Measurements from ENCODE around the gene SPHK1.

Gene SPHK1

DNA sequence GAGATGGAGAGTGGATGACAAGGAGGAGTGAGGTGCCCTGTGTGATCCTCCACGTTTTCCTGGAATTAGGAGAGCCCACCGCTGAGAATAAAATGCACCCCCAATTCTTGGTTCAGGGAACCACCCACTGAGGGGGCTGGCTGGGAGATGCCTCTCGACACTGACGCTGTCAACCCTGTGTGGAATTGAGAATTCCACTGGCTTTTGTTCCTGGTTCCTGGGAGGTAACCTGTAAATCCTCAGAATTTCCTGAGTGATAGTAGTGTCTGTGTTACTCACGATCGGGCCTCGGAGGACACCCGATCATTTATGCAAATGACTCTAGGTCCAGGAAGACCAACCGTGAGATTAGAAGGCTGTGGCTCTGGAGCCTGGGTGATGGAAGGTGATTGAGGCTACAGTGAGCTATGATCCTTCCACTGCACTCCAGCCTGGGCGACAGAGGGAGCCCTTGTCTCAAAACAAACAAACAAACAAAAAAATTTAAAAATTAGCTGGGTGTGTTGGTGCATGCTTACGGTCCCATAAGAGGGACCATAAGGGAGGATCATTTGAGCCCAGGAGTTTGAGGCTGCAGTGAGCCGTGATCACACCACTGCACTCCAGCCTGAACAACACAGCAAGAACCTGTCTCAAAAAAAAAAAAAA is 19.0 kb upstream of the SPHK1 start:
- DNase-seq: no peak

DNA sequence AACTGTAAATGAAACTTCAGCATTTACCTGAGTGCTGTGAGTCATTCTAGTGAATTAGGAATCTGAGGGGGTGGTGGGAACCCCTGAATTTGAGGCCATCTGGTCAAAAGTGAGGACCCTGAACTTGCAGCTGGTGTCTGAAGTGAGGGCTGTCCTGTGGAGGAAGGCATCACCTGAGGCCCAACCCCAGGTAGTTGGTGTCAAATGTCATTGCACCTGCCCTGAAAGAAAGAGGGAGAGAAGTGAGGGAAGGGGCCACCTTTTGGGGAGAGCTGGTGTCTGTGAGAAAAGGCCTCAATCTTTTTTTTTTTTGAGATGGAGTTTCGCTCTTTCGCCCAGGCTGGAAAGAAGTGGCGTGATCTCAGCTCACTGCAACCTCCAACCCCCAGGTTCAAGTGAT is 18.2 kb upstream of the SPHK1 start:
- DNase-seq: no peak

DNA sequence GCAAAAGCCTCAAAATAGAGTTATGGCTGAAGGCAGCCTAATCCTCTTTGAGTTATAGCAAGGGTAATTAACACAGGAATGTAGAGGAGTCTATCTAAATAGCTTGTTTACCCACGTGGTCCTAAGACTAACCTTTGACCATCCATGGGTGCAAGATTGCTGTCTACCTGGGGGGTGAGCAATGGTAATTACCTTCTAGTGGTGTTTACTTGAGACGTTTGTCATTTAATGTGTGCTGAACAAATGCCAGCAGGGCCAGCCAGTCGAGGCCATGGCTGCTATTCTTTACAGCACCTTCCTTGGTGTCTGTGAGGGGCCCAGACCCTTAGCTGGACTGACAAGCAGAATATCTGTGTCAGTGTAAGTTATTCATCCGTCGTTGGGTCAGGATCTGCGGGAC is 16.8 kb upstream of the SPHK1 start:
- no peak for DNase-seq

DNA sequence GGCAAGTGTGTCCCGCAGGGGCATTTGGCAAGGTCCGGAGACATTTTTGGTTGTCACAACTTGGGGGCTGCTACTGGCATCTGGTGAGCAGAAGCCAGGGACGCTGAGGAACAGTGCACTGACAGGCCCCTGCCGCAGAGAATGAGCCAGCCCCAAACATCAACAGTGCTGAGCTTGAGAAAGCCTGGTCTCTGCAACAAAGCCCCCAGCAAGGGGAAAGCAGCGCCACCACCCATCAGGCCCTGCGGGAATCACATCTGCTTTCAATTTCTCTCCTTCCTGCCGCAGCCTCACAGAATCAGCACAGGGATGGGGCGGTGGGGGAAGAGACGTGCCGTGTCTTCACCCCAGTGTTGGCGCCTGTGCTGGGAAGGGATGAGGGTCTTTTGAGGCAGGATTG is 15.9 kb upstream of the SPHK1 start:
- DNase-seq: no peak

DNA sequence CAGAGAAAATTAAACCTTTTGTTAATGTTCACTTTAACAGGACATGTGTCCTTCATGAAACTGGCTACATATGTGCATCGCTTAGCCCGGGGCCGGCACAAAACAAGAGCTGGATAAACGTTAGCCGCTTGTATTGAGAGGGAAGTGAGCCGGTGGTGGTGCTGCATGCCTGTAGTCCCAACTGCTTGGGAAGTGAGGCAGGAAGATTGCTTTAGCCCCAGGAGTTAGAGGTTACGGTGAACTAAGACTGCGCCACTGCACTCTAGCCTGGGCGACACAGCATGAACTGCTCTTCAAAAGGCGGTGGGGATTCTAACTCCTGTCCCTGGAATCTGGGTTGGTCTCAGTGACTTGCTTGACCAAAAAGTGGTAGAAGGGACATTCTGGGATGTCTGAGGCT is 15.0 kb upstream of the SPHK1 start:
- no peak for DNase-seq

DNA sequence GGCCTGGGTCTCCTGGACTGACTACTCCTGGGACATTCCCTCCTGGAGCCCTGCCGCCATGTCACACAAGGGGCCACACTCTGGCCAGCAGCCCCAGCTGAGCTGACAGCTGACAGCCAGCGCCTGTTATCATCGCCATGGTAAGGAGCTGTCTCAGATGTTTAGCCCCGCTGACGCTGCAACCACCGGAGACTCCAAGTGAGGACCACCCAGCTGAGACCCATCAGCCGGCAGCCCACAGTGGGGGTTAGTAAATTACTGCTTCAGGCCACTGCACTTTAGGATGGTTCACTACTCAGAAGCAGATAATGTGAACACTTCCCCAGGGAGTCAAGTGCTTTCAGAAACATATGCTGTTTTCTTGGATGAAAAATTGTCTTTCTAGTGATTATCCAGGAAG is 14.6 kb upstream of the SPHK1 start:
- DNase-seq: no peak

DNA sequence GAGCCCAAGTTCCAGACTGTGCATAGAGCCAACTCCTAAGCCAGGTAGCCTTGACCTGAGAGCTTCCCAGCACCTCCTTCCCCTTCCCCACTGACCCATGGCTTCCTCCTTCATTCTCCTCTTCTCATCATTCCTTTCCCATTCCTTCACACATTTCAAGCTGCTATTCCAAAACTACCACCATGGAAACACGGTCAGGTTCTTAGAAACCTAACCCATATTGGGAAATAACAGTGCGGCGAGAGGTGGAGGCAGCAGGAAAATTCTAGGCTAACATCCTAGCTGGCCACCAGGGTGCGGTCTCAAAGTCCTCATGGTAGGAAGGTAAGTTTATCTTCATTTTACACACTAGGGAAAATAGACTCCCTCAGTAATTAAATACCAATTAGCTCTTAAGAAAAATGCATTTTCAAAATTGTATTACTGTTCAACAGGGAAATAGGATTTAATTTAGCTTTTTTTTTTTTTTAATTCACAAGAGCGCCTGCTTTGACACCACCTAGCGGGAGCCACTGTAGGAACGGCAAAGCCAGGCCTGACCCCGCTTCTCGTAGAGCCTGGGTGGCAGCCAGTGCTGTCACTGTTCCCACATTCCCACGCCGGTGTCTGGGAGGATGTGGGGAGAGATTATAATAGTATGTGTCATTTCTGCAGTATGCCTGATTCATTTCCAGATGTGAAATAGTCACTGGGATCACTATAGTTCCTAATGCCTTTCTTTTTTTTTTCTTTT is 14.0 kb upstream of the SPHK1 start:
- DNase-seq: no peak

DNA sequence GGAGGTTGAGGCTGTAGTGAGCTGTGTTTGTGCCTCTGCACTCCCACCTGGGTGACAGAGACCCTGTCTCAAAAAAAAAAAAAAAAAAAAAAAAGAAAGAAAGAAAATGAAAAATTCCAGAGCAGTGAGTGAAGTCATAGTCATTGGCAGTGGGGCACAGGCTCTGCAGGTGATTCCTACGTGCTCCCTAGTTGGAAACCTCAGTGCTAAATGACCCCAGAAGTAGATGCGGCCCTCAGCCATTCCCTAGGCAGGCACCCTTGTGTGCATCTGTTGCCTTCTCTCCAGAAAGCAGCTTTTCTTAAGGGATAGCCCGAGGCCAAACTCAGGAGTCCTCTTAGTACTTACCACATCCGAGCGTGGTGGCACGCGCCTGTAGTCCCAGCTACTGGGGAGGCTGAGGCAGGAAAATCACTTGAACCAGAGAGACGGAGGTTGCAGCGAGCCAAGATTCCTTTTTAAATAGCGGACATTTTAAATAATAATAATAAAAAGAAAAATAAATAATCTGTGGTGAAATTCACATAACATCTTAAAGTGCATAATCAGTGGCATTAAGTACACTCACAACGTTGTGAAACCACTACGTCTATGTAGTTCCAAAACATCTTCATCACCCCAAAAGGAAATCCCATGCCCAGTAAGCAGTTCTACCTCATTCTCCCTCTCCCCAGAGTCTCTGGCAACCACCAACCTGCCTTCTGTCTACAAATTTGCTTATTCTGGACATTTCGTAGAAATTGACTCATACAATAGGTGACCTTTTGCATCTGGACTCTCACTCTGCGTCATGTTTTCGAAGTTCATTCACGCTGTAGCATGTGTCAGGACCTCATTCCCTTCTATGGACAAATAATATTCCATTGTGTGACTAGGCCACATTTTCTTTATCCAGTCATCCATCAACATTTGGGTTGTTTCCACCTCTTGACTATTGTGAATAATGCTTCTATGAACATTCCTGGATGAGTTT is 12.5 kb upstream of the SPHK1 start:
- no peak for DNase-seq

DNA sequence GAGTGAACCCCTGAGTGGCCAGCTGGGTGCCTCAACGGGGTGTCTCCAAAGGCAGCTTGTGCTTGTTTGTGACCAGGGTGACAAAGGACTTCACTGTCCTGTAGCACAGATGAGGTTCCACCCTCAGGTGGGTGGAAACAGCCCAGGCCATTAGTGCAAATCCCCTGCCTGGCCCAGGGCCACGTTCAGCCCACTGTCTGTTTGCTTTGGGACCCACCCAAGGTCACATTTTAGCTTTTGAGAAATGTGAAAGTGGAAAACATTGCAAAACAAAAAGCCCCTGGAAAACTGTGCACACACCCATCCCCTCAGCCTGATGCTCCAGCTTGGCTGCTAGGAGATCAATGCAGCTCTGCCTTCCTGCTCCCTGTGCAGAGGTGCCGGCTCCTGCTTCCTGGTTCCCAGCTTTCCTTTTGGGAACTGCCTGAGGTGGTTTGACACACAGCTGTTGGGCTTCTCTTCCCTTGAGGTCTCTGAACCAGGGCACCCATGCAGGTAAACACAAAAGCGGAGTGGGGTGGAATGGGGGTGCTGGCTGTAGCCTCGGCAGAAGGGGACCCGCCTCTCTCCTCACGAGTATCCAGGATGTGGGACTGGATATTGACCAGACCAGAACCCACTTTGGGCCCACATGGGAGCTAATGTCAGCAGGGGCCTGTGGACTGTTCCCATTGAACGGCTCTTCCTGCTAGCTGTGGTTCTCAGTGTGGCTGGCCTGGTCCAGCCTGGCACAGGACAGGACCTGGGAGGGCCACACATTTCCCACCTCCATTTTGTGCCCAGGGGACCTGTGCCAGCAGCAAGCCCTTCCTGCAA is 7.9 kb upstream of the SPHK1 start:
- no peak for DNase-seq

DNA sequence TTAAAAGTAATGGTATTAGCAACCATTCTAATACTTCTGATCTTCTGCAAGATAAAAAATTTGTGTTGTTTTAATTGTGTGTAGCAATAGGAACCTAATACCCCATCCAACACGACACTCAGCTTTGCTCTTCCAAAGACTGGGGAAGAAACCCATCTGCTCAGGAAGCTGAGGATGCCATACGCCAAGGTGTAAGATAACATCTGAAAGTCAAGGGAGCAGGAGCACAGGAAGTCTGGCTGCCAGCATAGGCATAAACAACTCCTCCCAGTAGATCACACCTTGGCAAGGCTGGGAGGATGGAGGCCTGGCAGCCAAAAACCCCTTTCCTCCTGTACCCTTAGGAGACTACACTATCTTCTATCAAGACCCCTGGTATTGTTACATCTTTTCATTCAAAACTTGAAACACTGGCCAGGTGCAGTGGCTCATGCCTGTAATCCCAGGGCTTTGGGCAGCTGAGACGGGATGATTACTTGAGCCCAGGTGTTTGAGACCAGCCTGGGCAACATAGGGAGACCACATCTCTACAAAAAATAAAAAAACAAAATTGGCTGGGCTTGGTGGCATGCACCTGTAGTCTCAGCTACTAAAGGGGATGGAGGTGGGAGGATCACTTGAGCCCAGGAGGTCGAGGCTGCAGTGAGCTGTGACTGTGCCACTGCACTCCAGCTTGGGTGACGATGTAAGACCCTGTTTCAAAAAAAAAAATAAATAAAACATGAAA is 5.7 kb upstream of the SPHK1 start:
- no peak for DNase-seq

DNA sequence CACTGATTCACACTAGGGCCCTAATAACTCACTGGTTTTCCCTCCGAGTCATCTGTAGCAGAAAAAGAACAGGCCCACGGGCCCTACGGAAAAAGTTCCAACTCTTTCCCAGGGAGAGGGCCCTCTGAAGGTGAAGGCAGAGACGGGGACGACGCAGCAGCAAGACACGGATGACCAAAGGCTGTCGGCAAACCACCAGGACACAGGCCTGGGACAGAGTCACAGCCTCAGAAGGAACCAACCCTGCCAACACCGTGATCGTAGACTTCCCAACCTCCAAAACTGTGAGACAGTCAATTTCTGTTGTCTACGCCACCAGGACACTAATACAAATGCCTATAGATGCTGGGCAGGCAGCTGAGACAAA is 5.2 kb upstream of the SPHK1 start:
- DNase-seq: no peak

DNA sequence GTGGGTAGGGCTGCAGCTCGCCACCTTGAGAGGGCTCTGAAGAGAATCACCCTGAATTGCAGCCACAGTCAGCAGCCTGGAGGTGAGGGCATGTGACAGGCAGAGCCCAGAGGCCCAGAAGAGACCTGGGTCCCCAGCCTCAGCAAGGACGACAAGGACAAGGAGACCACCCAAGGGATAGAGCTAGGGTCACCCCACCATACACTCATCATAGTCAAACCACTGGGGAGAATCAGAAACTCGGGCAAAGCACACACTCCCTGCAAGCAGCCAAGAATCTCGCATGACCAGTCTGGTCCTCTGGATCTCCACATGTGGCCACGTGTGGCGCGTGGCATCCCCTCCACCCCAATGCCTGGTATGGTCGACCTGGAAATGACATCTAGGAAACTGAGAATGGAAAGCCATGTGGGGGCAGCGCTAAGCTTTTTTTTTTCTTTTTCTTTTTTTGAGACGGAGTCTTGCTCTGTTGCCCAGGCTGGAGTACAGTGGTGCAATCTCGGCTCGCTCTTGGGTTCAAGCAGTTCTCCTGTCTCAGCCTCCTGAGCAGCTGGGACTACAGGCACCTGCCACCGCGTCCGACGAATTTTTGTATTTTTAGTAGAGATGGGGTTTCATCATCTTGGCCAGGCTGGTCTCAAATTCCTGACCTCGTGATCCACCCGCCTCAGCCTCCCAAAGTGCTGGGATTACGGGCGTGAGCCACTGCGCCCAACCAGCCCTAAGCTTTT is 4.6 kb upstream of the SPHK1 start:
- DNase-seq: no peak

DNA sequence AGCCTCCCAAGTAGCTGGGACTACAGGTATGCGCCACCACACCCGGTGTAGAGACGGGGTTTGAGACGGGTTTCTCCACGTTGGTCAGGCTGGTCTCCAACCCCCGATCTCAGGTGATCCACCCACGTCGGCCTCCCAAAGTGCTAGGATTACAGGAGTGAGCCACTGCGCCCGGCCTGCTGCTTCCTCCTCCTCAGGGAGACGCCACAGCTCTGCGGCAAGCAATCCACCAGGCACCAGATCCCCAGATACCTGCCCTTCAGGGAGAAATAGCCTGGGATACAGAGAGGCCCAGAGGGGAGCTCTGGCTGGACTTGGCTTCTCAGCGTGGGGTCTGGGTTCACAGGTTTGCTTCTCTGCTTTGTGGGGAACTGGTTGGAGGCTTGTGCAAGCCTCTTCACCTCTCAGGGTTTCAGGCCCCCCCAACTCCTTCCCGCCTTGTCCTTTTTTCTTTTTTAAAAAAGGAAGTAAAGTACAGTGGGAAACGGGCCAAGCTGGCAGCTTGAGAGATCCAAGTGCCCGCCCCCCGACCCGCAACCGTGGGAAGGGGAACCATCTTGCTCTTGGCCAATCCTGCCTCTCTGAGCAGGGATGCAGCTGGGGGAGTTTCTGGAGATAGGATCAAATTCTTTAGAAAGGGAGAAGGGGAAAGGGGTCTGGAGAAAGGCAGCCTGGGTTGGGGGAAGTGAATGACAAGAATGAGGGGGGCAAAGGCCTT is 2.6 kb upstream of the SPHK1 start:
- DNase-seq: no peak

DNA sequence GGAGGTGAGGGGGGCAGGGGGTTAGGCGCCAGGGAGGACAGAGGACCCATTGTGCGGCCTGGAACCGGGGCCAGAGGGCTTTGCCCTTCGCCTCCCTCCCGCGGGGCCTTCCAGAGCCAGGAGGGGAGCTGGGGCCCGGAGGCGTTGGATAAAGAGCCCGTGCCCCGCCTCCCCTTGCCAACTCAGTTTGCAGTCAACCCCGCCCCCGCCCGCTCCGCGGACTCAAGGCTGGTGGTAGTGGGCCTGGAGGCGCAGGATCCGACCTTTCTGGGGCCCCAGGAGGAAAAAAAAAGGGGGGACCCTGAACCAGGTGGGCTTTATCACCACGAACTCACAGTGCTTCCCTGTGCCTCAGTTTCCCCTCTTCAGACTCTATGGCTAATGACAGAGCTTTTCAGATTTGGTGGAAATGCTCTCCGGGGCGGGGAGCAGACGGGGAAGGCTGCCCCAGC is 2.0 kb upstream of the SPHK1 start:
- no peak for DNase-seq

DNA sequence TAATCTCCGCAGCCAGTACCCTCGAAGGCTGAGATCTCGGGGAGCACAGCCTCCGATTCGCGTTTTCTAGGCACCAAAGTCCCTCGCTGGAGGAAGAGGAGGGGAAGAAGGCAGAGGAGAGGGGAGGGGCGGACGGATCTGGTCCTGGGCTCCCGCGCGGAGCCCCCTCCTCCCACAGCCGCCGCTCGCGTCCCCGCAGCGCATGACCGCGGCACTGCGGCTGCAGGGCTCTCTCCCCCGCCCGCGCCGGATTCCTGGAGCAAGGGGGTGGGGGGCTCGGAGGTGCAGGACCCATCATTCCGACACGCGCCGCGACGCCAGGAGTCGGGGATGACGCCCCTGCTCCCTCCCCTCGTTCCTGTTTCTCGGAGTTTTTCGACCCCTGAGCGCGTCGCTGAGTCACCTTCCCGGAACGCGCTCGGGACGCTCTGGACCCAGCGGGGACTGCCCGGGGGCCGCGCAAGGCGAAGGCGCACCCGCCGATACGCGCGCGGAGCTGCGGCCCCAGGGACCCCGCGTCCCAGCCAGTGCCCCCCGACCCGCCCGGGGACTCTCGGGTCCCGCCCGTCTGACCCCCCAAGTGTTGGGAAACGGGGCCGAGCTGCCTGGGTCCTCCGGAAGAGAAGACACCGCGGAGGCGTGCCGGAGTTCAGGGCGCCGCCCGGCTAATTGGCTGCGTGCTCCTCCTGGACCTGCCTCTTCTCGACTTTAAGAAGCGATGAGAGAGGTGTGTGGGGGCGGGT is 1.4 kb upstream of the SPHK1 start:
- DNase-seq: peak; percentile 57

DNA sequence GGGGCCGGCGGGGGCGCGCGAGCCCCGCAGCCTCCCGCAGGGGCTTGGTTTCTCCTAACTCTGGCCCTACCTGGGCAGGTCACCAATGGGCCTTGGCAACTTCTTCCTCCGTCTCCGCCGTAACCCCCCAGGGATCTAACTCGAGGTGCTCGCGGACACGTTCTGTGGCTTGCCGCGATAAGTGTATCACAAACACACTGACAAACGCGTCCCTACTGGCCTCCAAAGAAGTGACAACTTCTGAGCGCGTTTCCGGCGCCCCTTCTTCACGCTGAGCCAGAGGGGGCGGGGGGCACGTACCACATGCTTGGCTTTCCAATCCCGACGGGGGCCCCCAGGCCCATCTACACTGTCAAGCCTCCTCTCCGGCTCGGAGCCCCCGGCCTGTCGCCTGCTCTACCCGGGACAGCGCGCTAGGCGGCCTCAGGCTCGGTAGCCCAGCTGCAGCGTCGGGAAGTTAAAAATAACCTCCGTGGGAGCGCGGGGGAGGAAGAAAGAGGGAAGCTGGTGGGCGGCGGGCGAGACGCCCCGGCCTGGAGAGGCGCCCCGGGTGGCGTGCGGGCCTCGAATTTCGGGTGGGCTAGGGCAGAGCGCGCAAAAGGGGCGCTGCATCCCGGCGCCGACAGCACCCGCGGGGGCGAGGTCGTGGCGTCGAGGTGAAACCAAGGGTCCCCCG is 725 bp upstream of the SPHK1 start:
- DNase-seq: peak; percentile 47

DNA sequence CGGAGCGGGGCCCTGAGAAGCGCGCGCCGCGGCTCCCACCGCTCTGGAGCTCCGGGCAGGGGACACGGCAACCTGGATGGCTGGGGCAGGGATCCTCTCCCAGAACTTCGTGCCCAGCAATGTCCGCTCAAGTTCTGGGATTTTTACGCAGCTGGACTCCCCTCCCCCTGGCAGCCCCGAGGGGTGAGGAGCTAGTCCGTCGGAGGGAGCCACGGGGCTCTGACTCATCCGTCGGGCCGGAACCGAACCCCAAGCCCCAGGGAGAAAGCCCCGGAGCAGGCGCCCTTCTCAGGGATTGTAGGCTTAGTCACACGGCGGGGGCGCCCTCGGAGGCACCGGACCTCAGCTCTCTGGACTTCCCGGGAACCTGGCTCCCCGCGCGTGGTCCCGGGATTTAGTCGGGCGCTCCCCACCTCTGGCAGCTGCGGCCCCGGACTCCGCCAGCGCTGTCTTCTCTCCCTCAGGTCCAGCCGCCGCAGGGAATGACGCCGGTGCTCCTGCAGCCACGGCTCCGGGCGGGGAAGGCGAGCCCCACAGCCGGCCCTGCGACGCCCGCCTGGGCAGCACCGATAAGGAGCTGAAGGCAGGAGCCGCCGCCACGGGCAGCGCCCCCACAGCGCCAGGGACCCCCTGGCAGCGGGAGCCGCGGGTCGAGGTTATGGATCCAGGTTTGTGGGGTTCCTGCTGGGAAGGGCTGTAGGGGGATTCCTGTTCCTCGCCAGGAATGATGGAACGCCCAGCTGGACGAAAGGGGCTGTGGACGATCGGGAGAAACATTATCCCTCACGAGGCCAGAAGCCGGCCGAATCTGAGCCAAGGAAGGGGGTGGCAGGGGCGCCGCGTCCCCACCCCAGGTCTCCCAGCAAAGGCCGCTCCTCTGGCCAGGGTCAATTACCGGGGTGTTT is 830 bp downstream of the SPHK1 start:
- DNase-seq: peak; percentile 30
